MCF 10A (cell line): ENCODE results near the gene TAF1L. TPM values are rescaled to one million over a fixed set of nuclear protein-coding genes. Genes with fewer than 3 reads are reported as not detected.

Experiments used
- BruUV-seq: library from RNA; stranded (reverse); fragments of 400-500 nt; replicated peaks from 2 replicates; lab custom pipeline; 2021; lab: Mats Ljungman, UMichigan
- CTCF ChIA-PET: fragments of 300-600 bp; sonication (Branson Sonifier 250); formaldehyde crosslinking; extraction: SDS; loops from one replicate; lab custom pipeline; 2021; ENCODE audit warnings: antibody characterized with exemption, inconsistent platforms; lab: Yijun Ruan, JAX
- POLR2A ChIA-PET: fragments of 300-600, 350-650 bp; sonication (Branson Sonifier 250); formaldehyde crosslinking; extraction: SDS; loops from one replicate; lab custom pipeline; 2020; ENCODE audit warnings: antibody characterized with exemption, inconsistent platforms; lab: Yijun Ruan, JAX
- DNase-seq: peaks from one replicate; pipeline ENCODE4 v3.0.0-alpha.2; 2018; ENCODE audit not compliant: unreplicated experiment
- H3K27ac Mint-ChIP-seq: one replicate; pipeline ENCODE4 v1.8.0; 2022; ENCODE audit warnings: mild to moderate bottlenecking, low read depth, mixed read lengths; ENCODE audit not compliant: unreplicated experiment
- H3K27me3 Mint-ChIP-seq: one replicate; pipeline ENCODE4 v1.8.0; 2022; ENCODE audit warnings: mixed read lengths; ENCODE audit not compliant: insufficient read depth, unreplicated experiment
- H3K36me3 Mint-ChIP-seq: one replicate; pipeline ENCODE4 v1.8.0; 2022; ENCODE audit warnings: mild to moderate bottlenecking, moderate library complexity, mixed read lengths; ENCODE audit not compliant: insufficient read depth, unreplicated experiment
- H3K4me1 Mint-ChIP-seq: one replicate; pipeline ENCODE4 v1.8.0; 2022; ENCODE audit warnings: mixed read lengths; ENCODE audit not compliant: insufficient read depth, unreplicated experiment
- H3K4me3 Mint-ChIP-seq: one replicate; pipeline ENCODE4 v1.8.0; 2022; ENCODE audit warnings: mild to moderate bottlenecking, moderate library complexity, mixed read lengths; ENCODE audit not compliant: unreplicated experiment
- H3K9me3 Mint-ChIP-seq: one replicate; pipeline ENCODE4 v1.8.0; 2022; ENCODE audit warnings: mixed read lengths; ENCODE audit not compliant: unreplicated experiment
- CTCF ChIP-seq: fragments of 200-600 bp; IDR thresholded peaks from one replicate; pipeline ENCODE4 v1.8.0; 2022; ENCODE audit warnings: antibody characterized with exemption, mild to moderate bottlenecking; ENCODE audit not compliant: unreplicated experiment
- intact Hi-C: fragments of 100-400 bp; cut with micrococcal nuclease; formaldehyde crosslinking; loops from 2 replicates; pipeline ENCODE4 v1.14.1; 2022
- total RNA-seq: library from RNA; stranded (reverse); gene quantifications from 2 replicates; pipeline ENCODE4 v1.2.3, GENCODE V29; 2022

TAF1L gene
- total RNA-seq, 1 experiment from 2014 or later: not detected

GRCh38 chr9:32579706-32580331, 55.6 kb downstream of the TAF1L start:
- no peaks in the 10 kb centered on the region for H3K4me1 Mint-ChIP-seq
- ChIA-PET CTCF (interaction anchor here (0.6 to 20.5 kb wide), 63 partner anchors 11 to 1245 kb away, joined by 3 to 601 read pairs (median 4); partner anchors contain the start of genes ACO1 and RIGI), POLR2A (interaction anchor here (0.6 to 3.4 kb wide), 12 partner anchors 9 to 445 kb away, joined by 3 to 43 read pairs (median 4); partner anchors contain the start of genes ACO1, DNAJA1 and RIGI)
- H3K9me3 Mint-ChIP-seq: no peaks in the 10 kb centered on the region
- H3K27me3 Mint-ChIP-seq: no peaks in the 10 kb centered on the region
- DNase-seq: peak; percentile 73
- TF ChIP-seq CTCF: peak; percentile 79
- intact Hi-C loops: loop anchor here (1.0 to 10.0 kb wide), 2 partner anchors 202 to 645 kb away; no protein-coding TSS in a partner anchor
- H3K36me3 Mint-ChIP-seq: no peaks in the 10 kb centered on the region
- no TSS peak for BruUV-seq
- peak overlapping the region; percentile 49 for H3K4me3 Mint-ChIP-seq
- no peak overlapping the region for H3K27ac Mint-ChIP-seq

Other genes with a start within 250 kb of the TAF1L start
- 3.0 and 3.2 TPM in 2 replicates for gene RIGI, start 109.5 kb downstream of the TAF1L start, total RNA-seq
- gene SMIM27, start 83.3 kb downstream of the TAF1L start, total RNA-seq: 7.4 and 7.8 TPM in 2 replicates
- gene TOPORS, start 83.1 kb downstream of the TAF1L start, total RNA-seq: 16.7 and 18.4 TPM in 2 replicates
- gene NDUFB6, start 62.5 kb downstream of the TAF1L start, total RNA-seq: 56.1 and 59.6 TPM in 2 replicates
- not detected in 2 replicates for gene TMEM215, start 147.9 kb upstream of the TAF1L start, total RNA-seq